ENCODE data around the gene SCMH1.

DNA sequence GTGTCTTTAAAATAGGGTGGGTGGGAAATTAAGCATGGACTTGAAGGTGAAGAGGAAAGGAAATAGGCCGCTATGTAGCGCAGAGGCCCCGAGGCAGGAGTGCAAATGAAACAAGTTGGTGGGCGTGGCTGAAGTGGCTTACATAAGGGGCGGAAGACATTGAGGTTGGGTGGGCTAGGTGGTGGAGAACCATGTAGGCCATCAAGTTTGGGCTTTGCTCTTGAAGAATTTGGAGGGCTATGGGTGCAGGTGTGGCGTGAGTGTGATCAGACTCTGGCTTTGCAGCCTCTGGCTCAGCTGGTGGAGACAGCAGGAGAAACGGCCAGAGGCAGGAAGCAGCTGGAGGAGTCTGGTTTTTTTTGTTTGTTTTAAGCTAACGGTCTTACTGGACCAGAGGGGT is 227.2 kb downstream of the SCMH1 start:
- TF ChIP-seq POLR2A (IDR thresholded peaks at IDR 0.05) = no peak
- TF ChIP-seq, protein P1, sequence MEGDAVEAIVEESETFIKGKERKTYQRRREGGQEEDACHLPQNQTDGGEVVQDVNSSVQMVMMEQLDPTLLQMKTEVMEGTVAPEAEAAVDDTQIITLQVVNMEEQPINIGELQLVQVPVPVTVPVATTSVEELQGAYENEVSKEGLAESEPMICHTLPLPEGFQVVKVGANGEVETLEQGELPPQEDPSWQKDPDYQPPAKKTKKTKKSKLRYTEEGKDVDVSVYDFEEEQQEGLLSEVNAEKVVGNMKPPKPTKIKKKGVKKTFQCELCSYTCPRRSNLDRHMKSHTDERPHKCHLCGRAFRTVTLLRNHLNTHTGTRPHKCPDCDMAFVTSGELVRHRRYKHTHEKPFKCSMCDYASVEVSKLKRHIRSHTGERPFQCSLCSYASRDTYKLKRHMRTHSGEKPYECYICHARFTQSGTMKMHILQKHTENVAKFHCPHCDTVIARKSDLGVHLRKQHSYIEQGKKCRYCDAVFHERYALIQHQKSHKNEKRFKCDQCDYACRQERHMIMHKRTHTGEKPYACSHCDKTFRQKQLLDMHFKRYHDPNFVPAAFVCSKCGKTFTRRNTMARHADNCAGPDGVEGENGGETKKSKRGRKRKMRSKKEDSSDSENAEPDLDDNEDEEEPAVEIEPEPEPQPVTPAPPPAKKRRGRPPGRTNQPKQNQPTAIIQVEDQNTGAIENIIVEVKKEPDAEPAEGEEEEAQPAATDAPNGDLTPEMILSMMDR (IDR thresholded peaks at IDR 0.05) = no peak
